K562 (cell line): ENCODE results near the gene SEC22A. TPM values are rescaled to one million over a fixed set of nuclear protein-coding genes. Genes with fewer than 3 reads are reported as not detected.

Source experiments
- REST ChIP-seq, 2 experiments: fragments of 450-650 bp; formaldehyde crosslinking in 1 of 2; IDR thresholded peaks; 2 replicates each; pipeline versions ENCODE4 v1.4.0 to v1.6.1; 2014 to 2020; ENCODE audit warnings: mild to moderate bottlenecking in 2 of 2, borderline replicate concordance in 1 of 2, low read depth in 1 of 2
- polyA plus RNA-seq, 8 experiments: library from polyadenylated mRNA; depleted of rRNA in 4 of 8; stranded (reverse) in 5 of 8; unstranded in 3 of 8; fragments of >200 nt; fragmentation: Nextera tagmentation in 2 of 8; fragmentation: Illumina TruSeq in 1 of 8; extraction: Ambion mirVana in 2 of 8; extraction: Trizol in 1 of 8; gene quantifications; 2 replicates each; pipeline versions ENCODE4 v1.2.1 to v1.2.3, GENCODE V29; 2011 to 2014; ENCODE audit warnings: inconsistent platforms in 1 of 8, missing spikeins in 1 of 8
- total RNA-seq, 7 experiments: library from RNA; depleted of rRNA in 6 of 7; stranded (reverse); fragments of >200 nt in 6 of 7; fragmentation: Illumina TruSeq in 2 of 7; extraction: Trizol in 2 of 7; gene quantifications; 2 replicates each; pipeline versions ENCODE4 v1.2.1 to v1.2.3, GENCODE V29; 2011 to 2021; ENCODE audit warnings: low replicate concordance in 1 of 7

The SEC22A gene
- total and polyA plus RNA-seq, 9 of the 15 experiments (the other 6 are each of a cell fraction or from before 2014, with no cell fraction given), result 7.9 to 44.5 (median 20.5) TPM

GRCh38 chr3:123289391-123290106, 87.8 kb downstream of the SEC22A start (continued):
- TF ChIP-seq REST (IDR thresholded peaks at IDR 0.05; ENCODE audit: borderline replicate concordance), result no peak
- no peak for TF ChIP-seq REST (CRISPR knock-in tag; IDR thresholded peaks at IDR 0.05; ENCODE audit: low read depth)
